Astrocyte of the spinal cord (primary cell): ENCODE measurements around the gene EIF4B.

Source experiments
- DNase-seq: peaks from one replicate; pipeline ENCODE4 v3.0.0; 2011; ENCODE audit warnings: low read depth, low spot score
- H3K4me3 ChIP-seq: 2 replicates; pipeline ENCODE4 v1.5.1; 2011; ENCODE audit warnings: low read depth, mild to moderate bottlenecking, low read length, moderate library complexity
- in situ Hi-C: cut with HindIII; loops from 2 replicates; pipeline ENCODE4 v1.10.0; 2017; ENCODE audit warnings: low sequenced_read_pairs
- TF ChIP-seq, protein P1 (sequence below): IDR thresholded peaks from 2 replicates; pipeline ENCODE4 v1.5.1; 2012; ENCODE audit warnings: low read depth, mild to moderate bottlenecking, low read length, inconsistent platforms

The EIF4B gene

DNA sequence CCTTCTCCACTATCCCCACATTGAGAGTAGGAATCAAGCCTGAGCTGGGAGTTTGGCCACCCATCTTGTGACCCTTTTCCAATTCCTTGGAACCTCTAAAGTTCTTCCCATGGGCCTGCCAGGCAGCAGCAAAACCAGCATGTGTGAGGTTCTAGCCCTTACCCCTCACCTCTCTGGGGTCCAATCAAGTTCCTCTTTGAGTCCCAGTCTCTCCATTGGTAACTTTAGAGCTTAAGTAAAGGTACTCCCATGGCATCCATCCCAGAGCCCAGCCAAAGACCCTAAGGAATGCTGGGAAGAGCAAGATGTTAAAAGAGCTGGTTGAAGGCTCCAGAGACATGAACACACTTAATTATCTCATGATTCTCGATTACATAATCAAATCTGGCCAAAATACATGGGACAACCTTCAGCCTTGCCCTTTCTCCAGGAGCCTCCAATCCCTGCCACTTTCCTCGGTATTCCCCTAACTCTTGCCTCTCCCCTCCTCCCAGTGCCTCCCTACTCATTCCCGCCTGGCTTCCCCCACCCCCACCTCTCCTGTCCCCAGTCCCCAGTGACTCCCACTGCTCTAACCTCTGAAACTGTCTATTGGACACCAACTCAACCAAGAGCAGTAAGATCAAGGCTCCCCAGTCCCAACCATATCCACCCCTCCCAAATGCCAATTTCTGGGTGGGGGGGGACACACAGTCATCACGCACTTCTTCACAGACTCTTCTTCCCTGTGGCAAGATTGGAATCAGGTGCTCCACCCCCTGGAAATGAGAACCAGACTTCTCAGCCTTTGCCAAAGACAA, 38.8 kb downstream of the EIF4B start:
- no peak overlapping the region for H3K4me3 ChIP-seq
- in situ Hi-C loops, result no loop called here
- TF ChIP-seq, protein P1, sequence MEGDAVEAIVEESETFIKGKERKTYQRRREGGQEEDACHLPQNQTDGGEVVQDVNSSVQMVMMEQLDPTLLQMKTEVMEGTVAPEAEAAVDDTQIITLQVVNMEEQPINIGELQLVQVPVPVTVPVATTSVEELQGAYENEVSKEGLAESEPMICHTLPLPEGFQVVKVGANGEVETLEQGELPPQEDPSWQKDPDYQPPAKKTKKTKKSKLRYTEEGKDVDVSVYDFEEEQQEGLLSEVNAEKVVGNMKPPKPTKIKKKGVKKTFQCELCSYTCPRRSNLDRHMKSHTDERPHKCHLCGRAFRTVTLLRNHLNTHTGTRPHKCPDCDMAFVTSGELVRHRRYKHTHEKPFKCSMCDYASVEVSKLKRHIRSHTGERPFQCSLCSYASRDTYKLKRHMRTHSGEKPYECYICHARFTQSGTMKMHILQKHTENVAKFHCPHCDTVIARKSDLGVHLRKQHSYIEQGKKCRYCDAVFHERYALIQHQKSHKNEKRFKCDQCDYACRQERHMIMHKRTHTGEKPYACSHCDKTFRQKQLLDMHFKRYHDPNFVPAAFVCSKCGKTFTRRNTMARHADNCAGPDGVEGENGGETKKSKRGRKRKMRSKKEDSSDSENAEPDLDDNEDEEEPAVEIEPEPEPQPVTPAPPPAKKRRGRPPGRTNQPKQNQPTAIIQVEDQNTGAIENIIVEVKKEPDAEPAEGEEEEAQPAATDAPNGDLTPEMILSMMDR, result no peak
- DNase-seq, result no peak

DNA sequence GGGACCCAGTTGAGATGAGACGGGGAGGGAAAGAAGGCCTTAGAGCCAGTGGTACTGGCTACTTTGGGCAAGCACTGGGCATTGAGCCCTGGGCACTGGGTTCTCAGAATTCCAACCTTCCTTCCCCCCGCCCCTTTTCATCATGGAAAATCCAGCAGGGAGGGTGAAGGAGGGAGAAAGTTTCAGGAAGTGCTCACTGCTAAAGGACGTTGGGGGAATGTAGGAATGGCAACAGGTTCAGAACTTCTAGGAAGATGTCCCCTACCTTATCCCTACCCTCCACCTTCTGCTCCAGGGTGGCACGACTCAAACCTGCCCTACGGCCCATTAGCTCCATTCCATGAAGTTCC, 39.4 kb downstream of the EIF4B start:
- TF ChIP-seq, protein P1, result no peak
- in situ Hi-C loops, result no loop called here
- DNase-seq, result no peak
- peak overlapping the region; percentile 70 for H3K4me3 ChIP-seq

- peak; percentile 86 for DNase-seq
- TF ChIP-seq, protein P1, result no peak
- peak overlapping the region; percentile 70 for H3K4me3 ChIP-seq
- in situ Hi-C loops, result no loop called here
These were observed 40.5 kb downstream of the EIF4B start for GRCh38 chr12:53046655-53047220.

GRCh38 chr12:53047221-53048032, 41.2 kb downstream of the EIF4B start:
- peak overlapping the region; percentile 70 for H3K4me3 ChIP-seq
- in situ Hi-C loops, result no loop called here
- peak; percentile 86 for DNase-seq
- TF ChIP-seq, protein P1, result no peak

- H3K4me3 ChIP-seq, result peak overlapping the region; percentile 40
- no peak for DNase-seq
- in situ Hi-C loops, result no loop called here
- TF ChIP-seq, protein P1, result no peak
These were observed 42.0 kb downstream of the EIF4B start for GRCh38 chr12:53048033-53048779.

DNA sequence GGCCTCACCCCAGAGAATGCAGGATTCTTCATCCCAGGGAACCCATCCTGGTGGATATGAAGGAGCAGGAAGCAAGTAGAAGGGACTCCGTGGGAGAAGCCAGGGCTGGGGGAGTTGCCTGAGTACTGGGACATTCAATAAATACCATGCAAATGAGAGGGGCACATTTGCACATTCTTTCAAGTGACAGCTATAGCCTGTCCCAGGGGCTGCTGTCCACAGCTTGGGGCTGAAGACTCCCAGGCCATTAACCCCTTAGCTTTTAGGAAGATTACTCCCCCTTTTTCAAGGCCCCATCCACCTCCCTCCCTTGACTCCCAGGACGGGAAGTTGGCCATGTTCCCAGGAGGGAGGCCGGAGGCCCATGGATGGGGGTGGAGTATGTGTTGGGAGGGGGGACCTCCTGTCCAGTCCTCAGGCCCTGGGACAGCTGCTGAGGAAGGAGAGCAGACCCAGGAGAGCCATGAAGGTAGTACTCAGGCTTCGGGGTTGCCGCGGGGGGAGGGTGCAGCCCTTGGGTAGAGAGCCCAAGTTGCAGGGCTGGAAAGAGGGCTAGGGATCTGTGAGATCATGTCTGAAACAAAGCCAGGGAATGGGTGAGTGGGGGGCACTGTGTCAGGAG, 42.6 kb downstream of the EIF4B start:
- TF ChIP-seq, protein P1, result no peak
- DNase-seq, result peak; percentile 74
- peak overlapping the region; percentile 51 for H3K4me3 ChIP-seq
- in situ Hi-C loops, result no loop called here
